ENCODE results near the gene PLCB1. TPM values are rescaled to one million over a fixed set of nuclear protein-coding genes. Genes with fewer than 3 reads are reported as not detected.

Gene PLCB1
- total and polyA plus RNA-seq, 2 of the 4 experiments (the other 2 are of a cell fraction) = 5.6 to 16.1 TPM

DNA sequence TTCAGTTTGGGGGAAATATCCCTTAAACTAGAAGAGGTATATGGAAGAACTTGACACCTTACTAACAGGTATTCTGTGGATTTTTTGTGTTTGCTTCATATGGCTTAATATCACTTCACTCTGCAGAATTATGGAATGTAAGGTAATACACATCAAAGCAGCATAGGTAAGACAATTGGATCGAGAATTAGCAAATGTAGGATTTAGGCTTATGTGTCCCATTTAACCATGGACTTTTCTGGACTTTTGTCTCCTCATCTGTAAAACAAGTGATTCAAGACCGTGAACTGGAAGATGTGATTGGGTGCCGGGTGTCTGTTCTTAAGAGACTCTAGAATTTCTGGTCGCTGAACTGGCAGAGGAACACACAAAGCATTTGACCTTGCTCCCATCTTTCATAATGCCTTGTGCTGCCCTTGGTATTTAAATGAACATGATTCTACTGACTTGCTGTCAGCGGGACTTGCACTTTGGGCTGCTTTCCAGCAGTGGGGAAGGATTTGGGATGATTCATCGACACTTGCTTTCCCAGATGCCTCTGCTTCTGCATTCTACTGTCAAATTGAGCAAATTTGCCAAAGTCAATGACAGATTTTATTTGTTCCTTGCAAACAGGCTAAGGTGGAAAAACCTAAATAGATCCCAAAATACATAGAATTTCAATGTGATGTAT lies 199.8 kb downstream of the PLCB1 start:
- DNase-seq (peak; percentile 76), ATAC-seq (ENCODE audit: low read depth) (peak; percentile 72)
- no peak overlapping the region for H2BK20ac ChIP-seq (ENCODE audit: low read depth, low read length)
- H3K9me3 ChIP-seq (ENCODE audit: control insufficient read depth, insufficient read depth, low read length) = no peaks in the 10 kb centered on the region
- no peak overlapping the region for H2AK5ac ChIP-seq (ENCODE audit: low read depth, low read length)
- H2BK120ac ChIP-seq (ENCODE audit: low read depth, low read length) = no peak overlapping the region
- no peaks in the 10 kb centered on the region for H3K9me1 ChIP-seq (ENCODE audit: insufficient read depth, low read length)
- intact Hi-C loops (cut with micrococcal nuclease) (no loop called here), in situ Hi-C loops (cut with MboI; ENCODE audit: low sequenced_read_pairs) (no loop called here), dilution Hi-C loops (cut with HindIII; ENCODE audit: low sequenced_read_pairs, unreplicated experiment) (no loop called here)
- POLR2A ChIA-PET (ENCODE audit: unreplicated experiment) = no interaction called here
- no peak overlapping the region for H3K14ac ChIP-seq (replicated peaks; ENCODE audit: low read depth, low read length)
- no peak for TF ChIP-seq CEBPB (IDR thresholded peaks at IDR 0.05; ENCODE audit: low read depth, low read length)
- H3K27me3 ChIP-seq (ENCODE audit: control insufficient read depth, insufficient read depth, low read length) = no peaks in the 10 kb centered on the region
- no peak overlapping the region for H2BK15ac ChIP-seq (ENCODE audit: low read depth, low read length)
- H4K91ac ChIP-seq (ENCODE audit: insufficient read depth, low read depth, low read length) = no peak overlapping the region
- H3K36me3 ChIP-seq (ENCODE audit: control insufficient read depth, insufficient read depth, low read length) = no peaks in the 10 kb centered on the region
- H2AK9ac ChIP-seq (replicated peaks; ENCODE audit: low read depth, low read length, poor library complexity) = no peak overlapping the region
- no peaks in the 10 kb centered on the region; the same call in 1 of the 2 replicates for H3K4me1 ChIP-seq (ENCODE audit: control insufficient read depth, insufficient read depth, low read length)
- no peak overlapping the region for H2AFZ ChIP-seq (replicated peaks; ENCODE audit: low read length, poor library complexity)
- H4K20me1 ChIP-seq (ENCODE audit: insufficient read depth, low read length) = no peaks in the 10 kb centered on the region
- CTCF ChIA-PET = interaction anchor here (0.6 kb wide), 1 partner anchor 256 kb away, joined by 3 read pairs; no protein-coding TSS in a partner anchor
- H3K79me1 ChIP-seq (ENCODE audit: low read depth in 1 of 2, low read length in 2 of 2) = peaks cover 2 to 4% of the 10 kb centered on the region in 2 experiments; a peak in 1 of 4 replicates
- no peak overlapping the region for H4K8ac ChIP-seq (ENCODE audit: low read depth in 2 of 2, low read length in 2 of 2)
- no peak overlapping the region for H3K23ac ChIP-seq (ENCODE audit: low read depth, low read length)
- H3K4me3 ChIP-seq (ENCODE audit: insufficient read depth, low read depth, low read length) = no peak overlapping the region
- H3K18ac ChIP-seq (ENCODE audit: low read depth, low read length) = no peak overlapping the region
- H3K27ac ChIP-seq (ENCODE audit: insufficient read depth, low read length) = no peak overlapping the region
- no peak overlapping the region for H3K56ac ChIP-seq (ENCODE audit: extremely low read depth, insufficient read depth, low read length)
- H4K5ac ChIP-seq (ENCODE audit: low read depth, low read length) = no peak overlapping the region
- no peak overlapping the region for H2BK5ac ChIP-seq (ENCODE audit: low read depth, low read length, poor library complexity, severe bottlenecking)
- no TSS peak for BruUV-seq (replicated peaks)
- whole genome bisulfite sequencing, 2 experiments (ENCODE audit: extremely low coverage in 2 of 2, insufficient read length in 1 of 2) = no CpG with 5 or more reads among the region's 6 CpGs
- H3K9ac ChIP-seq (ENCODE audit: low read depth, low read length) = no peak overlapping the region
- no peak overlapping the region for H3K4ac ChIP-seq (ENCODE audit: low read depth, low read length)
- H3K4me2 ChIP-seq (ENCODE audit: low read depth, low read length) = no peak overlapping the region
